H1 (cell line): ENCODE data around the gene GNA12. TPM values are rescaled to one million over a fixed set of nuclear protein-coding genes. Genes with fewer than 3 reads are reported as not detected.

Experiments used
- CTCF ChIA-PET: fragments of 300-600 bp; sonication (Branson Sonifier 250); formaldehyde crosslinking; loops from one replicate; lab custom pipeline; 2021; ENCODE audit not compliant: partially characterized antibody; lab: Charles Lee
- POLR2A ChIA-PET: fragments of 300-600 bp; sonication (Branson Sonifier 250); formaldehyde crosslinking; loops from one replicate; lab custom pipeline; 2021; ENCODE audit warnings: inconsistent platforms; ENCODE audit not compliant: partially characterized antibody; lab: Charles Lee
- DNase-seq, 2 experiments: peaks; one replicate each; pipeline versions ENCODE4 v3.0.0 to v3.0.0-alpha.2; 2010 to 2022; ENCODE audit warnings: low spot score in 2 of 2, low read depth in 1 of 2, mixed read lengths in 1 of 2
- FAIRE-seq: peaks from 2 replicates; lab custom pipeline; 2011; peaks lifted over from hg19 to GRCh38; lab: Jason Lieb, UNC
- H2AFZ ChIP-seq: 2 replicates; pipeline ENCODE4 v1.8.1; 2012; ENCODE audit warnings: low read length, inconsistent platforms
- H2AK5ac ChIP-seq: 2 replicates; pipeline ENCODE4 v1.6.1; 2013; ENCODE audit warnings: low read depth, low read length
- H2BK120ac ChIP-seq: replicated peaks from 2 replicates; pipeline ENCODE3; 2013; ENCODE audit warnings: low read depth, low read length, inconsistent platforms
- H2BK12ac ChIP-seq: 2 replicates; pipeline ENCODE4 v1.6.1; 2013; ENCODE audit warnings: low read depth, low read length
- H2BK15ac ChIP-seq: 2 replicates; pipeline ENCODE4 v1.6.1; 2013; ENCODE audit warnings: low read length
- H2BK20ac ChIP-seq: 2 replicates; pipeline ENCODE4 v1.6.1; 2013; ENCODE audit warnings: low read length
- H2BK5ac ChIP-seq: 2 replicates; pipeline ENCODE4 v1.6.1; 2013; ENCODE audit warnings: low read depth, low read length
- H3K14ac ChIP-seq: 2 replicates; pipeline ENCODE4 v1.6.1; 2013; ENCODE audit warnings: inconsistent platforms; ENCODE audit not compliant: insufficient read length
- H3K18ac ChIP-seq: 2 replicates; pipeline ENCODE4 v1.6.1; 2013; ENCODE audit warnings: low read length; ENCODE audit errors: extremely low read depth
- H3K23ac ChIP-seq: 2 replicates; pipeline ENCODE4 v1.6.1; 2013; ENCODE audit warnings: inconsistent platforms; ENCODE audit not compliant: insufficient read length
- H3K23me2 ChIP-seq: 2 replicates; pipeline ENCODE4 v1.6.1; 2013; ENCODE audit warnings: low read depth, low read length
- H3K27ac ChIP-seq: 2 replicates; pipeline ENCODE4 v1.6.1; 2011; ENCODE audit warnings: low read depth, low read length, inconsistent platforms
- H3K27me3 ChIP-seq, 4 experiments: replicated peaks in 1 of 4; 1 replicate in 1 of 4; 2 replicates in 3 of 4; pipeline versions ENCODE4 v1.6.1 to v1.8.1; 2011 to 2013; ENCODE audit warnings: low read length in 3 of 4, mild to moderate bottlenecking in 3 of 4, inconsistent platforms in 2 of 4, mixed read lengths in 2 of 4, moderate library complexity in 1 of 4; ENCODE audit not compliant: control insufficient read depth in 3 of 4, insufficient read depth in 3 of 4; ENCODE audit errors: extremely low read depth in 1 of 4
- H3K36me3 ChIP-seq, 4 experiments: 2 replicates each; pipeline versions ENCODE4 v1.6.1 to v1.8.1; 2011 to 2013; ENCODE audit warnings: mild to moderate bottlenecking in 4 of 4, low read length in 3 of 4, moderate library complexity in 2 of 4, control low read depth in 1 of 4, inconsistent platforms in 1 of 4; ENCODE audit not compliant: insufficient read depth in 4 of 4, control insufficient read depth in 2 of 4
- H3K4ac ChIP-seq: replicated peaks from 2 replicates; pipeline ENCODE3; 2013; ENCODE audit warnings: low read length, low read depth, mixed read lengths, inconsistent platforms; ENCODE audit not compliant: insufficient read length
- H3K4me1 ChIP-seq, 4 experiments: replicated peaks in 1 of 4; 1 replicate in 1 of 4; 2 replicates in 3 of 4; pipeline versions ENCODE4 v1.6.1 to v1.8.1; 2011 to 2013; ENCODE audit warnings: low read length in 3 of 4, inconsistent platforms in 2 of 4, mixed read lengths in 1 of 4; ENCODE audit not compliant: insufficient read depth in 4 of 4, control insufficient read depth in 3 of 4
- H3K4me2 ChIP-seq, 2 experiments: 2 replicates each; pipeline versions ENCODE4 v1.6.1 to v1.8.1; 2011 to 2013; ENCODE audit warnings: low read depth in 2 of 2, low read length in 2 of 2, control low read depth in 1 of 2, inconsistent platforms in 1 of 2, mild to moderate bottlenecking in 1 of 2; ENCODE audit not compliant: insufficient read depth in 1 of 2
- H3K4me3 ChIP-seq, 4 experiments: fragments of 200-600, 300-600 bp in 1 of 4; sonication (generic), shearing (Covaris generic), sonication (Bioruptor Twin) in 1 of 4; 2 replicates each; pipeline versions ENCODE4 v1.5.1 to v1.8.1; 2011 to 2016; ENCODE audit warnings: low read length in 4 of 4, low read depth in 3 of 4, control low read depth in 2 of 4, inconsistent platforms in 2 of 4, mild to moderate bottlenecking in 2 of 4, mixed read lengths in 1 of 4, moderate library complexity in 1 of 4; ENCODE audit not compliant: insufficient read depth in 2 of 4; ENCODE audit errors: extremely low read depth in 1 of 4
- H3K56ac ChIP-seq: replicated peaks from 2 replicates; pipeline ENCODE3; 2013; ENCODE audit warnings: low read depth, mild to moderate bottlenecking, mixed read lengths, low read length, inconsistent platforms; ENCODE audit not compliant: insufficient read length
- H3K79me1 ChIP-seq: 2 replicates; pipeline ENCODE4 v1.6.1; 2013; ENCODE audit warnings: low read depth, low read length, control low read depth
- H3K79me2 ChIP-seq, 2 experiments: 2 replicates each; pipeline versions ENCODE4 v1.6.1 to v1.8.1; 2012 to 2013; ENCODE audit warnings: low read length in 2 of 2, mild to moderate bottlenecking in 2 of 2, inconsistent platforms in 1 of 2; ENCODE audit not compliant: insufficient read depth in 2 of 2, control insufficient read depth in 1 of 2
- H3K9ac ChIP-seq, 4 experiments: replicated peaks in 1 of 4; 1 replicate in 1 of 4; 2 replicates in 3 of 4; pipeline versions ENCODE4 v1.6.1 to v1.8.1; 2011 to 2013; ENCODE audit warnings: low read depth in 3 of 4, low read length in 3 of 4, control low read depth in 2 of 4, mild to moderate bottlenecking in 2 of 4, moderate library complexity in 2 of 4, inconsistent platforms in 1 of 4; ENCODE audit errors: extremely low read depth in 1 of 4
- H3K9me3 ChIP-seq, 2 experiments: 2 replicates each; pipeline versions ENCODE4 v1.6.1 to v1.8.1; 2012 to 2013; ENCODE audit warnings: mild to moderate bottlenecking in 2 of 2, moderate library complexity in 2 of 2, control low read depth in 1 of 2, inconsistent platforms in 1 of 2, low read depth in 1 of 2, low read length in 1 of 2, mixed read lengths in 1 of 2; ENCODE audit not compliant: insufficient read depth in 2 of 2
- H4K20me1 ChIP-seq, 2 experiments: replicated peaks in 1 of 2; 2 replicates each; pipeline versions ENCODE3 to v1.8.1; 2011 to 2013; ENCODE audit warnings: inconsistent platforms in 2 of 2, low read length in 2 of 2, mild to moderate bottlenecking in 1 of 2; ENCODE audit not compliant: insufficient read depth in 2 of 2, control insufficient read depth in 1 of 2
- H4K5ac ChIP-seq: 2 replicates; pipeline ENCODE4 v1.6.1; 2013; ENCODE audit warnings: low read length, low read depth, mixed read lengths, inconsistent platforms; ENCODE audit not compliant: insufficient read length
- H4K8ac ChIP-seq: 2 replicates; pipeline ENCODE4 v1.8.0; 2013; ENCODE audit warnings: mild to moderate bottlenecking, moderate library complexity, low read length, inconsistent platforms; ENCODE audit not compliant: insufficient read depth; ENCODE audit errors: extremely low read depth
- H4K91ac ChIP-seq: replicated peaks from 2 replicates; pipeline ENCODE3; 2013; ENCODE audit warnings: low read length, mixed read lengths, inconsistent platforms; ENCODE audit not compliant: insufficient read length
- CEBPB ChIP-seq: IDR thresholded peaks from 2 replicates; pipeline ENCODE4 v1.6.1; 2012; ENCODE audit warnings: low read depth, low read length
- EP300 ChIP-seq, 2 experiments: IDR thresholded peaks; 1 replicate in 1 of 2; 2 replicates in 1 of 2; pipeline ENCODE4 v1.6.1; 2011 to 2012; ENCODE audit warnings: low read depth in 2 of 2, low read length in 2 of 2, mild to moderate bottlenecking in 2 of 2, borderline replicate concordance in 1 of 2, inconsistent platforms in 1 of 2, moderate library complexity in 1 of 2
- GABPA ChIP-seq: IDR thresholded peaks from 2 replicates; pipeline ENCODE4 v1.6.1; 2011; ENCODE audit warnings: mild to moderate bottlenecking, low read length, moderate library complexity, borderline replicate concordance; ENCODE audit not compliant: insufficient read depth
- MAFK ChIP-seq: IDR thresholded peaks from 2 replicates; pipeline ENCODE4 v1.6.1; 2012; ENCODE audit warnings: low read depth, mild to moderate bottlenecking, improper control_type of control experiment, low read length
- WGBS, 2 experiments: shearing (Covaris generic) in 1 of 2; methylation state at CpG; one replicate each; pipeline versions ENCODE4 v1.1.6 to v1.1.7; 2013 to 2015; ENCODE audit warnings: low lambda C conversion rate in 2 of 2, mixed read lengths in 2 of 2, inconsistent platforms in 1 of 2, low coverage in 1 of 2, missing lambda C conversion rate in 1 of 2; ENCODE audit not compliant: insufficient replicate concordance in 2 of 2, insufficient coverage in 1 of 2, insufficient read length in 1 of 2; ENCODE audit errors: extremely low coverage in 1 of 2, missing lambda C conversion rate in 1 of 2; 5-methylcytosine and 5-hydroxymethylcytosine counted together
- polyA plus RNA-seq, 7 experiments: library from polyadenylated mRNA; depleted of rRNA in 3 of 7; stranded (reverse) in 5 of 7; unstranded in 2 of 7; fragments of >200 nt in 5 of 7; fragments of 200-250 nt in 2 of 7; gene quantifications; 1 replicate in 5 of 7; 2 replicates in 1 of 7; 4 replicates in 1 of 7; pipeline versions ENCODE4 v1.2.1 to v1.2.3, GENCODE V29; 2011 to 2013; ENCODE audit warnings: missing spikeins in 2 of 7, mixed read lengths in 2 of 7
- total RNA-seq: library from RNA; stranded (reverse); fragmentation: NEBNext Ultra II Directional; extraction: Animal tissue kit (Norgen Biotek cat#: 25700); gene quantifications from 2 replicates; pipeline ENCODE4 v1.2.1, GENCODE V29; 2021

The GNA12 gene
- total and polyA plus RNA-seq, 2 of the 8 experiments (the other 6 are each of a cell fraction or from before 2014, with no cell fraction given), result 96.5 to 109 TPM

DNA sequence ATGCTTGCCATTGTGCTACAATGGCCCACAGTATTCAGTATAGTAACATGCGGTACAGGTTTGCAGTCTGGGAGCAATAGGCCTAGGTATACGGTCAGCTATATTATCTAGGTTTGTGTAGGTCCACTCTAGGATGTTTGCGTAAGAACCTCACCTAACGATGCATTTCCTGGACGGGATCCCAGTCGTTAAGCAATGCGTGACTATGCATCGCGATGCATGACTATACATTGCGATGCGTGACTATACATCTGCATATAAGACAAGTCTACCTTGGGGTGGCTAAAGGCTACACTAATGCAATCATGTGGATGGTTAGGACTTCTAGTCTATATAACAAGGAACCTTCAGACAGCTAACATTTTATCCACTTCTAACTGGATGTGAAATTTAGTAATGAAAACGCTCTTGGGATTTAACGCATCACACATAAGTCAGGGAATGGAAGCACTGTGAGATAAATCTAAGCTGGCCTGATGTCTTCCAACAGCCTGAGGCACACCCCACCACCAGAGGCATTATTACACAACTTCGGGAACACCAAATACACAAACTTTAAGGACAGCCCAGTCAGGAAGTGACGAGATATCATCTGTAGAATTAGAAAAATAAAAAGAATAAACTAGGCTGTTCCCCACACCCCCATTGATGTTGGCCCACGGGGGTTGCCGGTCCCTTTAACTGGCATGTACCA lies 9.2 kb downstream of the GNA12 start:
- Histone ChIP-seq H2AFZ (no peak overlapping the region), H2AK5ac (no peak overlapping the region), H3K23ac (no peak overlapping the region), H2BK15ac (no peak overlapping the region), H3K27ac (no peak overlapping the region), H3K4me1 (peaks cover 0 to 16% (median 5%) of the 10 kb centered on the region in 4 experiments; a peak in 4 of 7 replicates), H3K79me2 (peaks cover 36 to 98% of the 10 kb centered on the region in 2 experiments), H2BK20ac (no peak overlapping the region), H4K20me1 (peaks cover 15% of the 10 kb centered on the region in 2 experiments), H2BK120ac (no peak overlapping the region), H3K79me1 (peaks cover 33% of the 10 kb centered on the region), H3K4me3 (no peak overlapping the region), H3K56ac (no peak overlapping the region), H3K14ac (no peak overlapping the region), H2BK5ac (no peak overlapping the region), H3K18ac (no peak overlapping the region), H4K91ac (no peak overlapping the region), H3K9me3 (no peaks in the 10 kb centered on the region), H2BK12ac (no peak overlapping the region), H3K36me3 (peaks cover 0 to 23% (median 4%) of the 10 kb centered on the region in 4 experiments; a peak in 3 of 8 replicates), H3K27me3 (no peaks in the 10 kb centered on the region), H3K9ac (no peak overlapping the region), H3K23me2 (no peaks in the 10 kb centered on the region), H4K8ac (no peak overlapping the region), H3K4ac (no peak overlapping the region), H3K4me2 (no peak overlapping the region), H4K5ac (no peak overlapping the region)
- WGBS, 2 experiments, result 93% methylated on average over 17 of the region's 17 CpGs; no CpG with 5 or more reads in 1 of the 2 experiments
- CTCF ChIA-PET, result interaction anchor here (0.5 to 2.6 kb wide), 8 partner anchors 10 to 105 kb away, joined by 3 to 10 read pairs (median 3); no protein-coding TSS in a partner anchor
- DNase-seq, result no peak
- no peak for TF ChIP-seq EP300 (IDR thresholded peaks at IDR 0.05; ENCODE audit: borderline replicate concordance in 1 of 2, low read depth in 2 of 2, low read length in 2 of 2)
- TF ChIP-seq CEBPB, result 0 out of 2 replicates have a peak, but pooled peaks have one; percentile 23
- TF ChIP-seq GABPA, result no peak
- no peak for TF ChIP-seq MAFK
- FAIRE-seq, result no peak
- POLR2A ChIA-PET, result interaction anchor here (1.0 to 3.1 kb wide), 3 partner anchors 10 to 56 kb away, joined by 3 to 22 read pairs (median 3); no protein-coding TSS in a partner anchor
